Activated CD4-positive, alpha-beta T cell treated with anti-CD3 and anti-CD28 coated beads for 24 hours (primary cell): ENCODE results near the gene UGCG.

ENCODE experiments used
- DNase-seq, 2 donors: peaks; one replicate each; pipeline ENCODE4 v3.0.0-alpha.2; 2020; ENCODE audit warnings: low read depth in 2 of 2

UGCG gene

DNA sequence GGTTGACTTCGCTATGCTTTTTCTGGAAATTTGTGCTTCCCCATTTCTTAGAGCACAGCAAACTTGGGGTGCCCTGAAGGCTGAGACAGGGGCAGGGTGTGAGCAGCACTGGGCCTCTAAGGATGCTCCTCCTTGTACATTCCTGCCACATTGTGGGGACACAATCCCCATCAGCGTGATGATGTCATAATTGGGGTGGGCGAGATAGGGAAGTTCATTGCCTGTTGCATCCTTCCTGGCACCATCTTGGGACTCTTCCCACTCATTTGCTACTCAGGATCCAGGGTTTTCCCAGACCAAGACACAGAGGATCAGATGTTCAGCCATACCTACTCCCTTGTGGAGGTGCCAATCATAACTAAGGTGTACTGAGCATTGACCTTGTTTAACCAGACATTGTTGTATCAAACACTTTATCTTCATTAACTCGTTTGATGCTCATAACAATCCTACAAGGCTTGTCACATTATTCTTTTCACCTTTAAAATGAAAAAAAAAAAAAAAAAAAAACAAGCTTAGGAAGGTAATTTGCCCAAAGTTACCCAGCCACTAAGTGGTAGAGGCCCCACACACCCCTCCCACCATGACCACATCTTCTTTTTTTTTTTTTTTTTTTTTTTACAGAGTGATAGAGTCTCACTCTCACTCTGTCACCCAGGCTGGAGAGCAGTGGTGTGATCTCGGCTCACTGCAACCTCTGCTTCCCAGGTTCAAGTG, 87.6 kb downstream of the UGCG start:
- DNase-seq = no peak
